HG02840 (cell line): ENCODE data around the gene MAPT.

Experiments
- ATAC-seq: cut with Tn5 transposase; IDR thresholded peaks from one replicate; pipeline ENCODE4 v1.9.1; 2021; ENCODE audit warnings: mild to moderate bottlenecking, moderate library complexity, moderate number of reproducible peaks; ENCODE audit not compliant: unreplicated experiment, low FRiP score

Gene MAPT

DNA sequence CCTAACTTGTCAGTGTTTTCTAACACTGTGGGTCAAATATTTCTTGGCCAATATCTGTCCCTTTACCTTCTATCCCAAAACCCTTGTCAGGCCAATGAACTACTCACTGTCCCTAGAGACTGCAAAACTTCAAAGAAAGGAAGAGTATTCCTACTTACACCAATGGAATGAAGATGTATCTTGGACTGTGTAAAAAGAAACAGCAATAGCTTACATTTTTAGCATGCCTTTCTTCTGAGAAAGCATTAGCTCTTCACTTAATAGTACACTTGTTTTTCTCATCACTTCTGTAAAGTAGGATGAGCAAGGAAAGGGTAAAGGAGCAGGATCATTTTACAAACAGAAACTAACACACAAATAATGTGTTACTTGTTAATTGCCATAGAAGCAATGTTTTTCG lies 178.6 kb downstream of the MAPT start:
- ATAC-seq: no peak

GRCh38 chr17:46074540-46074939 lies 180.2 kb downstream of the MAPT start:
- no peak for ATAC-seq
